HG03558 (cell line): ENCODE measurements around the gene CSF1.
"Not testable (repeated sequence)": the region's sequence is repeated elsewhere in the genome, so short reads cannot be mapped to it uniquely, and the experiment has no call there.

Experiments
- ATAC-seq: cut with Tn5 transposase; IDR thresholded peaks from one replicate; pipeline ENCODE4 v1.9.1; 2021; ENCODE audit warnings: moderate number of reproducible peaks; ENCODE audit not compliant: unreplicated experiment; ENCODE audit errors: extremely low read depth

CSF1 gene

GRCh38 chr1:109910123-109910962, at the start of gene CSF1:
Gene CSF1, plus strand, starts transcription at chr1:109910849. Its CDS starts 175 bp downstream, at chr1:109911024.
- no peak for ATAC-seq

GRCh38 chr1:109861616-109862015, 49.0 kb upstream of the CSF1 start:
- not testable (repeated sequence) for ATAC-seq

- no peak for ATAC-seq
Measured at GRCh38 chr1:109863667-109864046, 47.0 kb upstream of the CSF1 start.

- ATAC-seq: no peak
Measured at GRCh38 chr1:109864047-109864822, 46.4 kb upstream of the CSF1 start.

GRCh38 chr1:109864930-109865612, 45.6 kb upstream of the CSF1 start:
- no peak for ATAC-seq

GRCh38 chr1:109866071-109866470, 44.6 kb upstream of the CSF1 start:
- no peak for ATAC-seq

- ATAC-seq: no peak
Measured at GRCh38 chr1:109873278-109874175, 37.1 kb upstream of the CSF1 start.

GRCh38 chr1:109874445-109874844, 36.2 kb upstream of the CSF1 start:
- ATAC-seq: no peak

GRCh38 chr1:109875874-109876273, 34.8 kb upstream of the CSF1 start:
- no peak for ATAC-seq

- ATAC-seq: no peak
Measured at GRCh38 chr1:109876617-109877316, 33.9 kb upstream of the CSF1 start.

GRCh38 chr1:109877317-109877771, 33.3 kb upstream of the CSF1 start:
- no peak for ATAC-seq

- no peak for ATAC-seq
Measured at GRCh38 chr1:109877776-109878175, 32.9 kb upstream of the CSF1 start.

- ATAC-seq: no peak
Measured at GRCh38 chr1:109878531-109879104, 32.0 kb upstream of the CSF1 start.

GRCh38 chr1:109879371-109879770, 31.3 kb upstream of the CSF1 start:
- ATAC-seq: not testable (repeated sequence)

GRCh38 chr1:109879881-109880525, 30.6 kb upstream of the CSF1 start:
- ATAC-seq: no peak

GRCh38 chr1:109880971-109881894, 29.4 kb upstream of the CSF1 start:
- ATAC-seq: no peak

GRCh38 chr1:109881906-109882287, 28.8 kb upstream of the CSF1 start:
- no peak for ATAC-seq
